ENCODE data around the gene NPAS1. TPM values are rescaled to one million over a fixed set of nuclear protein-coding genes. Genes with fewer than 3 reads are reported as not detected.

Gene NPAS1
- total RNA-seq, 4 donors from 2014 or later, result not detected

DNA sequence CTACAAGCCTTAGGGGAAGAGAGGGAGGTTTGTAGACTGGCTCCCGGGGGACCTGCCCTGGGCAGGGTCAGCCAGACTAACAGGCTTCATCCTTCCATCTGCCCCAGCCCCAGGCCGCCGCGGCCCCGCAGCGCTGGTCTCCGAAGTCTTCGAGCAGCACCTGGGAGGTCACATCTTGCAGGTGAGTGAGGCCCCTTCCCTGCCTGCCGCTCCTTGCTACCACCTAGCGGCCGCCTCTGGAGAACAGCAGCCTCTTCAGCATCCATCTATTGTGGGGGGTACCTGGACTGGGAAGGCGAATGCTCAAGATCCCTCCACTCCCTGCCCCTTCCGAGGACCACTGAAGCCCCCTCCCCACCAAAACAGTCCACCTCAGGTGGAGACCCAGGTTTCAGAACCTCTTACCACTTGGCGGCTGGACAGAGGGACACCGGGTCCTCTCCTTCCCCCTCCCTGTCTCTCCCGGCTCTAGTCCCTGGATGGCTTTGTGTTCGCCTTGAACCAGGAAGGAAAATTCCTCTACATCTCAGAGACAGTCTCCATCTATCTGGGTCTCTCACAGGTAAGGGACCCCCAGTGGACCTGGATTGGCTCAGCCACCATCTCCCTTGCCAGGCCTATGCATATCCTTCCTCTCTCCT, 12.7 kb downstream of the NPAS1 start:
- TF ChIP-seq, protein P1, sequence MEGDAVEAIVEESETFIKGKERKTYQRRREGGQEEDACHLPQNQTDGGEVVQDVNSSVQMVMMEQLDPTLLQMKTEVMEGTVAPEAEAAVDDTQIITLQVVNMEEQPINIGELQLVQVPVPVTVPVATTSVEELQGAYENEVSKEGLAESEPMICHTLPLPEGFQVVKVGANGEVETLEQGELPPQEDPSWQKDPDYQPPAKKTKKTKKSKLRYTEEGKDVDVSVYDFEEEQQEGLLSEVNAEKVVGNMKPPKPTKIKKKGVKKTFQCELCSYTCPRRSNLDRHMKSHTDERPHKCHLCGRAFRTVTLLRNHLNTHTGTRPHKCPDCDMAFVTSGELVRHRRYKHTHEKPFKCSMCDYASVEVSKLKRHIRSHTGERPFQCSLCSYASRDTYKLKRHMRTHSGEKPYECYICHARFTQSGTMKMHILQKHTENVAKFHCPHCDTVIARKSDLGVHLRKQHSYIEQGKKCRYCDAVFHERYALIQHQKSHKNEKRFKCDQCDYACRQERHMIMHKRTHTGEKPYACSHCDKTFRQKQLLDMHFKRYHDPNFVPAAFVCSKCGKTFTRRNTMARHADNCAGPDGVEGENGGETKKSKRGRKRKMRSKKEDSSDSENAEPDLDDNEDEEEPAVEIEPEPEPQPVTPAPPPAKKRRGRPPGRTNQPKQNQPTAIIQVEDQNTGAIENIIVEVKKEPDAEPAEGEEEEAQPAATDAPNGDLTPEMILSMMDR (IDR thresholded peaks at IDR 0.05), result peak; percentile 45 to 82 (median 68)
- TF ChIP-seq POLR2A (IDR thresholded peaks at IDR 0.05), result no peak
- no peak overlapping the region for H3K4me3 ChIP-seq
- no peaks in the 10 kb centered on the region for H3K36me3 ChIP-seq
- H3K4me1 ChIP-seq, result peaks cover 0 to 17% (median 0%) of the 10 kb centered on the region in 4 donors
- peaks cover 0 to 11% of the 10 kb centered on the region in 2 donors for H3K27me3 ChIP-seq
- no peaks in the 10 kb centered on the region for H3K9me3 ChIP-seq
- peak; percentile 55 to 84 (median 77) for DNase-seq
- H3K27ac ChIP-seq, result no peak overlapping the region

DNA sequence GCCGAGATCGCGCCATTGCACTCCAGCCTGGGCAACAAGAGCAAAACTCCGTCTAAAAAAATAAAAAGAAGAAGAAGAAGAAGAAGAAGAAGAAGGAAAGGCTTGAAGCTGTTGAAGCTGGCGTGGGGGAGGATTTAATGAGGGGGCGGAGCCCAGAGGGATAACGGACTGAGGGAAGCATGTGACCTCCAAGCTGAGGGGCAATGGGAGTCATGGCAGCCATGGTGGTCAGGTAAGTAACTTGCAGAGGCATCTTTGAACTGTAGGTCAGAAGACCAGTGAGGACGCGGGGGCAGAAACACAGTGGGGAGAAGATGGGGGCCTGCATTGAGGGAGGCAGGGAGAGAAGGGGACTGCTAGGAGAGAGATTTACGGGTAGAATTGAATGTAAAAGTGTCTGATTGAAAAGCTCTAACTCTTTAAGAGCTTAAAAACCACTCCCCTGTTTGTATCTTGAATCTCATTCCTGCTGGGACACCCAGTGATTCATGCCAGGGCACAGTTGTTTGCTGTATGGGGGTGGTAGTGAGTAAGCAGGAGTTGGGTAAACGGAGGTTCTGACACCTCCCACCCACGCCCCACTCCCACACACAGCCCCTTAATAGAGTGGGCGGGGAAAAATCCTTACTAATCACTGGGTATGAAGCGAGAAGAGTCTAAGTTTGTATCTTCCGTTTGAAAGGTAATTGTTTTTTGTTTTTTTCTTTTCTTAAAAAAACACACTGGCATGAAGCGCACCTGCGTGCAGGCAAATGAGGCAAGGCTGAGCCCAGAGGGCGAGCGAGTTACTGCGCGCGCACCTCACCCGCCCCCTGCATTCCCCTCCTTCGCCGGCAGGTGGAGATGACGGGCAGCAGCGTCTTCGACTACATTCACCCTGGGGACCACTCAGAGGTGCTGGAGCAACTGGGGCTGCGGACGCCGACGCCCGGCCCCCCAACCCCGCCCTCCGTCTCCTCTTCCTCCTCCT, 15.8 kb downstream of the NPAS1 start:
- DNase-seq, result peak; percentile 90 to 96 (median 95)
- Histone ChIP-seq H3K4me3 (peak overlapping the region; percentile 29 to 59 (median 46)), H3K4me1 (peaks cover 0 to 17% (median 0%) of the 10 kb centered on the region in 4 donors), H3K27ac (peak overlapping the region; percentile 41 to 57 (median 43)), H3K27me3 (no peaks in the 10 kb centered on the region), H3K9me3 (no peaks in the 10 kb centered on the region), H3K36me3 (no peaks in the 10 kb centered on the region)
- TF ChIP-seq, protein P1 (IDR thresholded peaks at IDR 0.05), result peak; percentile 94 to 97 (median 97)
- TF ChIP-seq POLR2A (IDR thresholded peaks at IDR 0.05), result peak in 1 of 2 donors; percentile 19

DNA sequence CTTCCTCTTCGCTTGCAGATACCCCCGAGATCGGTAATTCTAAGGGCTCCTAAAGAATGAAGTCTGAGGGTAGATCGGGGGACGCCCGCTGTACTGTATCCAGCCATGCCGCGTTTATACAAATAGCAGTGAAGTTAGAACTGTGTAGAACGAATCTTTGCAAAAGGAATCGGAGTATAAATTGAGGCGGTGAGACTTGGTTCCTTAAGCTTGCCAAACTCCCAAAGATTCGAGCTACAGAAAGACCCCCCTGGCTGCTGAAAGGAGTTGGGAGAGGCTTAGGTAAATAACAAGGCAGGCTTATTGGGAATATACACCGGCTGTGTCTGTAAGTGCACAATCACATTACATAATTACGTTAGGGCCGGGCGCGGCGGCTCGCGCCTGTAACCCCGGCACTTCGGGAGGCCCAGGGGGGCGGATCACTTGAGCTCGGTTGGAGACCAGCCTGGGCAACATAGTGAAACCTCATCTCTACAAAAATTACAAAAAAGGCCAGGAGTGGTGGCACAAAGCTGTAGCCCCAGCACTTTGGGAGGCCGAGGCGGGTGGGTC, 16.5 kb downstream of the NPAS1 start:
- TF ChIP-seq, protein P1 (IDR thresholded peaks at IDR 0.05), result no peak
- TF ChIP-seq POLR2A (IDR thresholded peaks at IDR 0.05), result no peak
- H3K27me3 ChIP-seq, result no peaks in the 10 kb centered on the region
- H3K36me3 ChIP-seq, result no peaks in the 10 kb centered on the region
- peak overlapping the region; percentile 29 to 59 (median 46) for H3K4me3 ChIP-seq
- peaks cover 0 to 17% (median 0%) of the 10 kb centered on the region in 4 donors for H3K4me1 ChIP-seq
- H3K27ac ChIP-seq, result peak overlapping the region; percentile 41 to 57 (median 43)
- H3K9me3 ChIP-seq, result no peaks in the 10 kb centered on the region
- peak in 2 of 3 donors; percentile 58 to 70 for DNase-seq

DNA sequence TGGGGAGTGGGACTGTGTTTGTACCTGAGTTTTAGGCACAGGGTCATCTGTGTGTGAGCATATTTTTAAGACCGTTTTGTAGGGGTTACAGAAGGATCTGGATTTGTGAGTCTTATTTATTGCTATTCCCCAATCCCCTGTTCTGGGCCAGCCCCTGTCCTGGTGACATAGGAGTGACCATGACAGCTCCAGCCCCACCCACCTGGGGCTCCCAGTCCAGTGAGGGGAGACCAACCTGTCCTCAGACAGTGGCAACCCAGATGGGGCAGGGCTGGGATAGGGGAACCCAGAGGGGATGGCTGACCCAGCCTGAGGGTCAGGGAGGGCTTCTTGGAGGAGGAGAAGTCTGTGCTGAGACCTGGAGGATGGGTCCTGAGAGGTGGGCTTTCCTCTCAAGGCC, 18.1 kb downstream of the NPAS1 start:
- Histone ChIP-seq H3K27me3 (no peaks in the 10 kb centered on the region), H3K27ac (no peak overlapping the region), H3K4me1 (peaks cover 0 to 17% (median 0%) of the 10 kb centered on the region in 4 donors), H3K9me3 (no peaks in the 10 kb centered on the region), H3K36me3 (no peaks in the 10 kb centered on the region), H3K4me3 (no peak overlapping the region)
- DNase-seq, result no peak
- TF ChIP-seq, protein P1 (IDR thresholded peaks at IDR 0.05), result no peak
- no peak for TF ChIP-seq POLR2A (IDR thresholded peaks at IDR 0.05)

DNA sequence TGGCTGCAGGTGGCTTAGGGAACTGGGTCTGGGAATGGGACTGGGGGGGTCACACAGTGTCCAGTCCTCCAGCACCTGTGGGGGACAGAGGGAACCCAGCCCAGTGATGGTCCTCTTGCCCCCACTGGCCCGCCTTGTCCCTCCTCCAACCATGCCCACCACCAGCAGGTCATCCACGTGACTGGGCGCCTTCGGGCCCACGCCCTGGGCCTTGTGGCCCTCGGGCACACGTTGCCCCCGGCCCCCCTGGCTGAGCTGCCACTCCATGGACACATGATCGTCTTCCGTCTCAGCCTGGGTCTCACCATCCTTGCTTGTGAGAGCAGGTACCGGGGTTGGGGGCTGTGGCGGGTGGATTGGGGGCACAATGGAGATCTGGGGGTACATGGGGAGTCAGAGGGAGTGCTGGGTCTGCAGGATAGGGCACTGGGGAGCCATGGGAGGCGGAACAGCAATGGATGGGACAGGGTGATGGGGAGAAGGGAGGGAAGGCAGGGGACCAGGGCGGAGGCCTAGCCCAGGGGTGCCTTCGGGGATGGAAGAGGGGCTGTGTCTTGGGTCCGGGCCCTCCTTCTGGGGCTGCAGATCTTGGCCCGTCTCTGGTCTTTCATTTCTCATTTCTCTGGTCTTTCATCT, 19.7 kb downstream of the NPAS1 start:
- no peak for DNase-seq
- Histone ChIP-seq H3K36me3 (no peaks in the 10 kb centered on the region), H3K4me1 (peaks cover 0 to 17% (median 0%) of the 10 kb centered on the region in 4 donors), H3K27ac (no peak overlapping the region), H3K4me3 (no peak overlapping the region), H3K27me3 (no peaks in the 10 kb centered on the region), H3K9me3 (no peaks in the 10 kb centered on the region)
- TF ChIP-seq, protein P1 (IDR thresholded peaks at IDR 0.05), result no peak
- no peak for TF ChIP-seq POLR2A (IDR thresholded peaks at IDR 0.05)

Data from Peyer's patch (tissue), 4 donors.